ENCODE data around the gene C2orf42.
"Not testable (repeated sequence)": the region's sequence is repeated elsewhere in the genome, so short reads cannot be mapped to it uniquely, and the experiment has no call there.

The C2orf42 gene

GRCh38 chr2:70102323-70102905 lies 88.4 kb downstream of the C2orf42 start:
- DNase-seq, result not testable (repeated sequence)

DNA sequence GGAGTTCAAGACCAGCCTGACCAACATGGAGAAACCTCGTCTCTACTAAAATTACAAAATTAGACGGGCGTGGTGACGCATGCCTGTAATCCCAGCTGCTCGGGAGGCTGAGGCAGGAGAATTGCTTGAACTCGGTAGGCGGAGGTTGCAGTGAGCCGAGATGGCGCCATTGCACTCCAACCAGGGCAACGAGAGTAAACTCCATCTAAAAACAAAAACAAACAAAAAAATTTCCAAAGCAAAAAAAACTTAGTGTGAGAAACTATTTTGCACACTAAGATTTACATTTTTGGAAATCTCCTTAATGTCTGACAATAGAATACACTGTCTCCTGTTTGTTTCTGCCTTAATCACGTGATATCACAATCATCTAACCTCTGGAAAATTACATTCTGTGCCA lies 89.1 kb downstream of the C2orf42 start:
- not testable (repeated sequence) for DNase-seq

GRCh38 chr2:70101174-70101573 lies 89.6 kb downstream of the C2orf42 start:
- no peak for DNase-seq

Measured in EL (cell line).